RKO (cell line): ENCODE data around the gene ZDHHC16.
"Not testable (repeated sequence)": the region's sequence is repeated elsewhere in the genome, so short reads cannot be mapped to it uniquely, and the experiment has no call there.

Experiments used
- DNase-seq: peaks from one replicate; pipeline ENCODE4 v3.0.0-alpha.2; 2016; ENCODE audit warnings: low spot score

Gene ZDHHC16

DNA sequence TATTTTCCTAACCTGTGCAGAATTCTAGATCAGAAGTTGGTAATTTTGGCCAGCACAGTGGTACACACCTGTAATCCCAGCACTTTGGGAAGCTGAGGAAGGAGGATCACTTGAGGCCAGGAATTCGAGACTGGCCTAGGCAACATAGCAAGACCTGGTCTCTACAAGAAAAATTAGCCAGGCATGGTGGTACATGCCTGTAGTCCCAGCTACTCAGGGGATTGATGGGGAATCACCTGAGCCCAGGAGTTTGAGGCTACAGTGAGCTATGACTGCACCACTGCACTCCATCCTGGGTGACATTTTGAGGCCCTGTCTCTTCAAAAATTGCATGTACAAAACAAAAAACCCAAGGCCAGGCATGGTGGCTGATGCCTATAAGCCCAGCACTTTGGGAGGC is 11.4 kb upstream of the ZDHHC16 start:
- no peak for DNase-seq

DNA sequence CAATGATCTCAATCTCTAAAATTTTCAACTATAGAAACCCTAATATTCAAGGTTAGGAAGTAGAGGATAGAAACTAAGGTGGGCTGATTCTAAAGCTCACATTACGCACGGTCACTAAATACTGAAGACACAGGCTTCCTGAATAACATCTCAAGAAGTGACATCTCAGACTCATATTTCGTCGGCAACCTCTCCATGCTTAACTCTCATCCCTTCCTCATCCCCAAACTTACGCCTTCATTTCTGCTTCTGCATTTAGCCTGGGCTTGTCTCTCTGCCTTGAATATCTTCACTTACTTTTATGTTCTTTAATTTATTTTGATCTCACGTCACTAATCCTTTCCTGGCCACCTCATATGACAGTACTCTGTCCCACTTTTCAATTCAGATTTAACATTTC is 10.8 kb upstream of the ZDHHC16 start:
- DNase-seq: no peak

DNA sequence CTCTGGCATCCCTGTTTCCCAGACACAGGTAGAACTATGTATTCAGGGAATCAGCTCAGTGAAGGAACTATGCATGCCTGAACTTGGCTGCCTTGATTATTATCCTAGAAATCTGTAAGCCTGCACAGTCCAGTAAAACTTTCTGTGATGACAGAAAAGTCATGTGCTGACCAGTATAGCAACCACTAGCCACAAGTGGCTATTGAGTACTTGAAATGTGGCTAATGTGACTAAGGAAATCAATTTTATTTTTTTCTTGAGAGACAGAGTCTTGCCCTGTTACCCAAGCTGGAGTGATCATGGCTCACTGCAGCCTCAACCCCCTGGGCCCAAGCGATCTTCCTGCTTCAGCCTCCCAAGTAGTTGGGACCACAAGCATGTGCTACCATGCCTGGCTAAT is 3.7 kb upstream of the ZDHHC16 start:
- DNase-seq: no peak

DNA sequence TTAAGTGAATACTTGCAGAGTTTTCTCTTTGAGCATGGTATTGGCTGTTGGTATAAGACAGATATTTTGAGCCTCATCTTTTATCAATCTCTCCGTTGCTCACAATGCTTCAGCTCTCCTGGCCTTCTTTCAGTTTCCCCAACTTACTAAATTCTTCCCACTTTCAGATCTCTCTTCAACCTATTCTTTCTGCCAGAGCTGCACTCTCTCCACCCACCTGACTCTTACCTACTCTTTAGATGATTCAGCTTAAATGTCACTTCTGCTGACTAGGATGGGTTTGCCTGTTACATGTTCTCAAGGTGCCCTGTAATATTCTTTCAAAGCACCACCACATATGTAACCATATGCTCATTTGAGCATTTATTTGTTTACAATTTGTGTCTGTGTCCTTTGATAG is 1.8 kb upstream of the ZDHHC16 start:
- DNase-seq: no peak

DNA sequence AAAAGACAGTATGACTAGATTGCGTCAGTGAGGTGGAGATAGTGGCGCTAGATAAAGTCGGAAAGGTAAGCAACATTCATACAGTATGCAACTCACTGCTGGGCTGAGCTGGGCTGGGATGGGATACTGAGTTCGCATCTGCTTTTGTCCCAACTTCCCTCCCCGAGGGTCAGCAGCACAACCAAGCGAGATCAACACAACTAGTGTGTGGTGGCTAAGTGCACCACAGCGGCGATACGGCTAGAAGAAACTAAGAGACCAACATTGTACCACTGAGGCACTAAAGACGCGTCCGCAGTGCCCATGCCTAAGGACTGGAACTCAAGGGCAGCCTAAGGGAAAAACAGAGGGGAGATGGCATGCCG is 636 bp upstream of the ZDHHC16 start:
- no peak for DNase-seq

DNA sequence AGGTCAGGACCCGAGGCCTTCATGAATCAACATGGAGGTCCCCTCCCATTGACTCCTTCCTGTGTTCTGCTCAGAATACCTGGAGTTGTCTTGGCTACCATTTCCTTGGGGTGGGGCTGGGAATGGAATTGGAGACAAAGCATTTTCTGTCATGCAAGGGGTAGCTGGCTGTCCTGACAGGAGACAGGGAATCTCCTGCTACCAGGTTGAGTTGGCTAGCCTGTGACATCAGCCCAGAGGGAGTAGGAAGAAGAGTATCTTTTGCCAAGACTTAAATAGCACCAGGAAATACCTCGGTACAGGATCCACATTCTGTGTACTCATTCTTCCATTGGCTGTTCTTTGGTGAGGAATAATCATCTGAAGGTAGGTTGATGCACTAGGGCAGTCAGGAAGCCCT is 4.9 kb downstream of the ZDHHC16 start:
- DNase-seq: no peak

DNA sequence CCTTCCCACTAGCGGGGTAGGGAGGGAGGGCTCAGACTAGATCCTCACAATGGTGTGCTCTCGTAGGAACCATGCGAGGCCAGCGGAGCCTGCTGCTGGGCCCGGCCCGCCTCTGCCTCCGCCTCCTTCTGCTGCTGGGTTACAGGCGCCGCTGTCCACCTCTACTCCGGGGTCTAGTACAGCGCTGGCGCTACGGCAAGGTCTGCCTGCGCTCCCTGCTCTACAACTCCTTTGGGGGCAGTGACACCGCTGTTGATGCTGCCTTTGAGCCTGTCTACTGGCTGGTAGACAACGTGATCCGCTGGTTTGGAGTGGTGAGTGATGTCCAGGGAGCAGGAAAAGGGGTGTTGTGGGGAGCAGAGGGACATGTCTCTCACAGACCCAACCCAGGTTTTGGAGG is 5.6 kb downstream of the ZDHHC16 start:
- DNase-seq: no peak

DNA sequence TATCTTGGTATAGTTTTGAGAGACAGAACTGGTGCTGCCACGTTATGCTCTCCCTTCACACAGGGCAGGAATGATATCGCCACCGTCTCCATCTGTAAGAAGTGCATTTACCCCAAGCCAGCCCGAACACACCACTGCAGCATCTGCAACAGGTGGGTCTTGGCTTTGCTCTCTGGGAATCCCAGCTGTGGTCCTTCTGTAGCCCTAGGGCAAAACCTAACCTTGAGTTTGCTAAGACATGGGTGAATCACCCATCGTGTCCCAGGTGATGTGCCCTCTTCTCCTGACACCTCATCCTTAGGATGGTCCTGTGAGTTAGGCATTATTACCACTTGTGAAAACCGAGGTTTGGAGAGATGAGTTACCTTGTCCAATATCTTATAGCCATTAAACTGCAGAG is 6.4 kb downstream of the ZDHHC16 start:
- DNase-seq: no peak

DNA sequence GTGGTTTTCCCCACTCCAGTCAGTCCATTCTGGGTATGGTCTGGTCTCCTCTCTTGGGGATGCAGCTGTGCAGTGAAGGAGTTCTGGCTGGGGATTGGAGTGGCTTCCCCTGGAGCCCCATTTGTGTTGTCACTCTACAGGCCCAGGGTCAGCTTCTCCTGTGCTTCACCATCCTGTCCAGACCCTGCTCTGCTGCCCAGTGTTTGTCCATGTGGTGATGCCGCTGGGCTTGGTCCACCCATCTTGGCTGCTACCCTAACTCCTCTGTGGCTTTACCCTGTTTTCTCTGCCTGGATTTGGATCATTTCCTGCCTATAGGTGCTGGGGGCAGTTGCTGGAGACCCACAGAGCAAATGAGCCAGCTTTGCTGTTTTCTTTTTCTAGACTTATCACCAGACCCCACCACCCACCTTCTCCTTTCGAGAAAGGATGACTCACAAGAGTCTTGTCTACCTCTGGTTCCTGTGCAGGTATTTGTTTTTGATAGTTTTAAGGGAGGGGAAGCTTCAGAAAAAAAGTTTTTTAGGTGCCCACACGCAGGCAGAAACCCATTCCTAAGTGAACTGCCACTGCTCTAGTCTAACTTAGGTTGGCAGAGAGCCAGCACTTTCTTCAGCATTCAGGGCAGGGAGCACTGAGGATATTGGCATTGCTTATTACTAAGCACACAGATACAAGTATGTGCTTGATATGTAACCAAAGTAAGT is 8.5 kb downstream of the ZDHHC16 start:
- DNase-seq: no peak

DNA sequence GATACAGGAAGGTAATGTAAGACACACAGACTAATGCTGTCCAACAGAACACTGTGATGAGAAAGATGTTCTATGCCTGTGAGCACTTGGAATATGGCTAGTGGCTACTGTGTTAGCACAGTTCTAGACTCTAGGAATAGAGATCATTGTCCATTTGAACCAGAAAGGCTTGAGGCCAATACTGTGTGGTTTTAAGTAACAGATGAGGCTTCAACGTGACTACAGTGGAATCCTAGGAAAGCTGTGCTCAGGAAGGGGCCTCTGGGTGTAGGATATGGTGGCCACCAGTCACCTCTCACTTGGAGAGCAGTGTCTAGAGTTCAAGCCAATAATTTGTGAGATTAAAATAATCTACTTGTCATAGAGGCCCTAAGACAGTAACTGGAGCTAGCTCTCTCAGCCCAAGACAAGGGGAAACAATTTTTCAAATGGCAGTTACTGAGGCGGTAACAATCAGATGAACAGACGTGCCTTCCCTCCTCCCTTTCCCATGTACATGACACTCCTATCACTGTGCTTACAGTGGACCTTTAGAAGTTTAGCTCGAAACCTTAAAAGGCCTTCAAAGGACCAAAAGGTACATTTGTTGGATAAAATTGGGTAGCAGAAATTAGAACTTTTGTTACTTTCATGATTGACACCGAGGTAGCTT is 10.2 kb downstream of the ZDHHC16 start:
- DNase-seq: no peak

DNA sequence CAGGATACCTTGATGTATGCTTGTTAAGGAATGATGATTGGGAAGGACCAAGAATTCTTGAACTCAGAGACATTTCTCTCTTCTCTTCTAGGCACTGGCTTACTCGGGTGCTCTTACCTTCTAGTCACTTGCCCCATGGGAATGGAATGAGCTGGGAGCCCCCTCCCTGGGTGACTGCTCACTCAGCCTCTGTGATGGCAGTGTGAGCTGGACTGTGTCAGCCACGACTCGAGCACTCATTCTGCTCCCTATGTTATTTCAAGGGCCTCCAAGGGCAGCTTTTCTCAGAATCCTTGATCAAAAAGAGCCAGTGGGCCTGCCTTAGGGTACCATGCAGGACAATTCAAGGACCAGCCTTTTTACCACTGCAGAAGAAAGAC is 10.7 kb downstream of the ZDHHC16 start:
- no peak for DNase-seq

DNA sequence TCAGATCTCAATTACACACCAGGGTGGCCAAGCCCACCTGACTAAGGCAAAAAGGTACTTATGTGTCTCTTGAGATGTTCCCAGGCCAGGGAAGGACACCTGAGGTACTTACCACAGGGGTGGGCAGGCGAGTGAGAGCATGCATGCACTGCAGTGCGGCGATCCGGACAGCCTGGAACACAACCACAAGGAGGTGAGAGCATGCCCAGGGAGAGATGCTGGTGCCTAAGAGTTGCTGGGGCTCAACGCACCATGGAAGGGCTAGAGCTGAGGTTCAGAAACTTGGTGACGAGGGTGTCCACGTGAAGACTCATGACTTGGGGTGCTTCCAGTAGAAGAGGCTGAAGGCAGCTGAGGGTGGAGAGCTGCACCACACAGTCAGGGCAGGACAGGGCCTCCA is 13.1 kb downstream of the ZDHHC16 start:
- no peak for DNase-seq

DNA sequence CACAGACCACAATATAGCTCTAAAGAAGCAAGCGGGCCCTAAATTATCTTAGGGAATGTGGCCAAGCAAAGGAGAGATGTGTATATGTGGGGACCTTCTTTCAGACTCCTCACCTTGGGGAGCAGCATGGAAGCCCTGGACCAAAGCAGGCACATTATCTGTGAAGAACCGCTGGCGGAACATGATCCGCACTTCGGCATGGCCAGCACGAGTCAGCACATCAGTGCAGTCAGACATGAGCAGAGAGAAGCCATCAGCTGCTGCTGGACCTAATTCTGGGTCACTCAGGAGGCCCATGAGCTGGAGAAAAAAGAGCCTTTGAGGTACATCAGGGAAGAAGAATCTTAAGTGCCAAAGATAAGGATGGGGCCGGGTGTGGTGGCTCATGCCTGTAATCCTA is 14.0 kb downstream of the ZDHHC16 start:
- no peak for DNase-seq

DNA sequence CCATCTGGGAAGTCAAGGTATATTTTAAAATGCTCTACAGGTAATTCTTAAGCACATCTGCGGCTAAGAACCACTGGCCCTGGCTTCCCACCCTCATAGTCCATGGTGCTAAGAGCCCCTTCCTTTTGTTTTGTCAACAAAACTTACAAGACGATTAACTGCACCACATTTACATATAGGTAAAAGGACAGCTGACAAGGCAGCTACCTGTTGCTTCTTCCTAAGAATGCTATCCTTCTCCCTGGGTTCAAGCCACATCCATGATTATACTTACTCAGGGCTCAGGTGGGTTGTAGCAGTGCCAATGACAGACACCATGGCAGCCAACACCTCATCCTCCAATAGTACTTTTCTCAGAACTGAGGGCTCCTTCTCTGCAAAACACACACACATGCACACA is 16.3 kb downstream of the ZDHHC16 start:
- DNase-seq: no peak

DNA sequence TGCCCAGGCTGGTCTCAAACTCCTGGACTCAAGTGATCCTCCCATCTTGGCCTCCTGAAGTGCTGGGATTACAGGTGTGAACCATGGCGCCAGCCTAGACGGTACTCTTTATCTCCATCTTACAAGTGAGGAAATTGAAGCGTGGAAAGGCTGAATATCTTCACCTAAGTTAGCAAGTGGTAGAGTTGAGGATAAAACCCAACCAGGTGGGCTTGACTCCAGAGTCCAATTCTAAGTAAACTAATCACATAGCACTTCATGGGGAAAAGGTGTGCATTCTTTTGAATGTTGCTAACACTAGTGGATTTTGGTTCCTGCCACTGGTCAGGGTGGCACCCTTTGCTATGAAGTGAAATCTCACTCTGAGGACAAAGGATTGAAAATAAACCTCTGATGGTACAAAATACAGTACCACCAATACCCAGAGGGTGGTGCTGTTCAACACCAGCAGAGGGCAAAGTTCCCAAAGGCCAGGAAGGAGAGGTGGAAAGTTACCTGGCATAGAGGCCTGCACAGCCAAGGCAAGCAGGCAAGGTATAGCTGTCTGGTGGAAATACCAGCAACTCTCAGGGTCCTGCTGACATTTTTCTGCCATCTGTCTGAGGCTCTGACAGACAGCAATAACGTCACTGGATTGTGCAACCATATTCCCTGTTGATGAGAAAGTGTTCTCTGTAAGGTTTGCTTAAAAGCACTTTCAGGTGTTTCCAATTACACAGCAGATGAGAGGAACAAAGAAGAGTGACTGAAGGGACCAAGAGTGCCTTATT is 17.6 kb downstream of the ZDHHC16 start:
- peak; percentile 52 for DNase-seq

DNA sequence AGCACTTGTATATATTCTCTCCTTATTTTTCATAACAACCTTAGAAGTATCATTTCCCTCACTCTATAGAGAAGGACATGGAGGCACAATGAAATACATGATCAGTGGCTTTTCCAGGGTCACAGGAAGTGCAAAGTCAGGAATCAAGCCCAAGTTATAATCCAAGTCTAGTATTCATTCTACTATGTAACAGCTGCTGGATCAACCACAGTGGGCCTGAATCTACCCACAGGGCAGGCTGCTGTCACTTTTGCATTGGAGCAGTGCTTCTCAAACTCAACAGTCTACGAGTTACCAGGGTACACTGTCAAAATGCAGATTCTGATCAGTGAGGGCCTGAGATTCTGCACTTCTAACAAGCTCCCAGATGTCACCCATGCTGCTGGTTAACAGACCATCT is 18.3 kb downstream of the ZDHHC16 start:
- no peak for DNase-seq

DNA sequence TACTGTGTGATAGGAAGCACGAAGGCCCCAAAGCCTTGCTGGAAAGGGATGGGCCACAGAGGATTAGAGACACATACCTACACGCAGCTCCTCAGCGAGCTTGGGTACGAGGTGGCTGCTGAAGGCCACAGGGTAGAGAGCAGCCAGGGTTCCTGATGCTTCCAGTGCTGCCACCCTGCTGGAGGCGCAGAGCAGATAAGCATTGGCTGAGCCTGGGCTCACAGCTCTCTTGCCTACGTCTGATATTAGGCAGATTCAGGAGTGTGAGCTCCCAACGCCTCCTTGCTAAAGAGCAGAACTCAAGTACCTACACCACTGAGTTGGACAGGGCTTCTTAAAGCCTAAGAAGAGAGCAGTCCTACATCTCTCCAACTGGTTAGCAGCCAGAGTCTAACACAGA is 20.0 kb downstream of the ZDHHC16 start:
- no peak for DNase-seq

DNA sequence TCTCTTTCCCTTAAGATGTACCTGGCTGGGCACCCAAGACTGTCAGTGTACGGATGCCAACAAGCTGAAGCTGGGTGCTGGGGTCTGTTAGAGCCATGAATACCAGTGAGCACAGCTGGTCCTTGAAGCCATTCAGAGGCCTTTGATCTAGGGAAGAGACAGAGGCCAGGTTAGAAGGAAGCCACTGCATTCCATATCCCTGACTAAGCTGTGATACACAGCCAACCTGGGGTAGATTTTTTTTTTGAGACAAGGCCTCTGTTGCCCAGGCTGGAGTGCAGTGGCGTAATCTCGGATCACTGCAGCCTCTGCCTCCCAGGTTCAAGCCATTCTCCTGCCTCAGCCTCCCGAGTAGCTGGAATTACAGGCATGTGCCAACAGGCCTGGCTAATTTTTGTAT is 20.8 kb downstream of the ZDHHC16 start:
- DNase-seq: no peak

DNA sequence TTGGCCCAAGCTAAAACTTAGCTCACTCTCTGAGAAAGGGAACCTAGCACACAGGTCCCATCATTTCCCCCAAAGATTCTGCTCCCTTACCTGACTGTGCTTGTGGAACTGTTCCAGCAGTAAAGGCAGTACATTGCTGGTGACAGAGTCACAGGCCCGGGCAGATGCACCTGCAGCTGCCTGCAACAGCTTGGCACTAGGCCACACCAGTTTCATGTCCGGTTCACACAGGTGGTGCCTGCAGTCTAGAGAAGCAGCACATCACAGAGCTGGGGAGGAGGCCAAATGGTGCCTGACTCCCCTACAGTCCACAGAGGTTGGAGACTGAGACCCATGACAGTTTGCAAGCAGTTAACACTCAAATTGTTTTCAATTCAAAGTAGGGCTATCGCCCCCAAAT is 22.2 kb downstream of the ZDHHC16 start:
- no peak for DNase-seq

DNA sequence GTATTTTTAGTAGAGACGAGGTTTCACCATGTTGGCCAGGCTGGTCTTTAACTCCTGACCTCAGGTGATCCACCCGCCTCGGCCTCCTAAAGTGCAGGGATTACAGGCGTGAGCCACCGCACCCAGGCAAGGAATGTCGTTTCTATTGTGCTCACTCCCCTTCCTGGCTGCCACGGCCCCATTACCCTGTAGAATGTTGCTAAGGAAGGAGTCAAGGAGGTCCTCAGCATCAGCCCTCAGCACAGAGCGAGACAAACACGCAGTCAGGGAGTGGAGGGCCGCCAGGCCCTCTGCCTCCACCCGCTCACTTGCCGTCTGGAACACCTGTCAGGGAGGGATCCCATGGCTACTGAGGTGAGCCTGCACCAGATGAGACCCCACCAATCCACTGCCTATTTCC is 22.8 kb downstream of the ZDHHC16 start:
- DNase-seq: not testable (repeated sequence)

DNA sequence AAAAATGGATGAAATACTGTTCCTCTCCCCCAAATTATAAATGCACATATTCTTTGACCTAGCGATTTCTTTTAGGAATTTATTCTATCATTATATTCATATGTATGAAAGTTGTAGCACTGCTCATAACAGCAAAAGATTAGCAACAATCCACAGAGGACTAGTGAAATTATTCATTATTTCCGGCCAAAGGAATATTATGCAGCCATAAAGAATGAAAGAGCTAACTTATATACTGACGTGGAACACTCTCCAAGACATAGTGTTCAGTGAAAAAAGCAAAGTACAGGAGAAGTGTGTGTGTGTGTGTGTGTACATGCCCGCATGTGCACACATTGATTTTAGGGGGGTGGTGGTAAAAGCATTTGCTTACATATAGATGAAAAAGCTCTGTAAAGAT is 28.9 kb downstream of the ZDHHC16 start:
- no peak for DNase-seq

DNA sequence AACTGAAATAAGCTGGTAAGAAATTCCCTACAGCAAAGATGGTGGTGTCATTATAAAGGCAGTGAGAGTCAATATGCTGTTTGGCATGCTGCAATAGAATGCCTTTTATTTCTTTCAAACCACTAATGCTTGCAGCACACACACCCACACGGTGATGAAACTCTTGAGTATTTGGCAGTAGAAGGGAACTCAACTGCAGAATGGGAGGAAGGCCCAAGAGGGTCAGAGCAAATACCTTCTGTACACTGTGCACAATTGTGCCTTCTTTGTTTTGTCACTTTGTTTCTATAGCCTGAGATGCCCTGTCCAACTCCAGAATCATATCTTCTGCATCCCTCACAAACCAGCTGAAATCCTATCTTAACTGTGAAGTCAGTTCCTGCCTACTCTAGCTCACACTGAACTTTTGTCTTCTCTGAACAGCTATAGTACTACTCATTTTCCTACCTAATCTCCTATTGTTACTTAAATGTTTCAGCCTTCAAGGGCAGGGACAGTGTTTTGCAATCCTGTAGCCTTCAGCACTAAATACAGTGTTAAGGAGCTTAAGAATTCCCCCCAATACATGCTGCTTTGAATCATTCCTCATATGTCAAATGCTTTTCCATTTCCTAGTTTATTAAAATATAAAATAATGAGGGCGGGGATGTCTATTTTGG is 30.1 kb downstream of the ZDHHC16 start:
- DNase-seq: no peak

DNA sequence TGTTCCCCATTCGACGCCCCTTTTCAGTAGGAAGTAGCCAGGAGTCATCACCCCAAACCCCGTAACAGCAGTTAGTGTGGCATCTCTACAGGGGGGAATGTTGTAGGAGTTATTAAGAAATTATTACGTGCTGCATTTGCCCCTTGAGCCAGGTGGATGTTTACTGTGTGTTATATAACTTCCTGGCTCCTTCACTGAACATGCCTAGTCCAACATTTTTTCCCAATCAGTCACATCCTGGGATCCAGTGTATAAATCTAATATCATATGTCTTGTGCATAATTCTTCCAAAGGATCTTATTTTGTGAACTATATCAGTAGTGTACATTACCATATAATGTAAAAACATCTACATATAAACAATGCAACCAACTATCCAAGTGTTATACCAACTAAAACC is 33.4 kb downstream of the ZDHHC16 start:
- DNase-seq: not testable (repeated sequence)
